GM21390 (cell line): ENCODE measurements around the gene NEGR1.

ENCODE experiments used
- ATAC-seq: cut with Tn5 transposase; IDR thresholded peaks from one replicate; pipeline ENCODE4 v1.9.1; 2021; ENCODE audit not compliant: unreplicated experiment

Gene NEGR1

DNA sequence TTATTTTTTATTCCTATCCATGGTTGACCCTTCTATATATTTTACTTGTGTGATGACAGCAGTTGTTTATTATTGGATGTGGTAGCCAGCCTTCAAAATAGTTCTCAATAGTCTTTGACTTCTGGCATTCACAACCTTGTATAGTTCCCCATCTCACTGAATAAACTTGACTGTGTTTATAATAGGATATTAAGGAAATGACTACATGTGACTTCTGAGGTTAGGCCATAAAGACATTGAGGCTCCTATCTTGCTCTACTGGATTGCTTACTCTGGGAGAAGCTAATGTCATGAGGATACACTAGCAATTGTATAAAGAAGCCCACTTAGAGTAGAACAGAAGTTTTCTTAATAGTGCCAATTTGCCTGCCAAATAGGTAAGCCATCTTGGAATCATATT is 231.8 kb downstream of the NEGR1 start:
- ATAC-seq = no peak

- peak; percentile 75 for ATAC-seq
Measured at GRCh38 chr1:72037745-72038343, 244.5 kb downstream of the NEGR1 start.

GRCh38 chr1:72034827-72035226 is 247.5 kb downstream of the NEGR1 start:
- ATAC-seq = no peak

GRCh38 chr1:72023063-72023930 is 259.0 kb downstream of the NEGR1 start:
- no peak for ATAC-seq

DNA sequence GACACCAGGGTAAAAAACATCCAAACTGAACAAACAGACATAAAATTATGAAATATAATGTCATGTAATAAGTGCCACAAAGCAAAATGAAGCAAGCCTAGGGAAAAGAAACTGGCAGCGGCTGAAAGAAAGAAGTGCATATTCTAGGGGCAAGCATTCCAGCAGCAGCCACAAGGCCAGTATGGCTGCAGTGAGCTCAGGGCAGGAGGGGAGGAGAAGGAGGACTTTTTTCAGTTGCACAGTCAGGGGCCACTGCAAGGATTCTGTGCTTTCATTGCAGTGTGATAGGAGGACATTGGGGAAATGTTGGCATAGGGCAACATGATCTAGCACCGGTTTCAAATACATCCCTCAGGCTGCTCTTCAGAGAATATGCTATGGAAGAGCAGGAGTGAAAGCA is 263.8 kb downstream of the NEGR1 start:
- no peak for ATAC-seq

- ATAC-seq = no peak
Measured at GRCh38 chr1:72015006-72015405, 267.3 kb downstream of the NEGR1 start.

DNA sequence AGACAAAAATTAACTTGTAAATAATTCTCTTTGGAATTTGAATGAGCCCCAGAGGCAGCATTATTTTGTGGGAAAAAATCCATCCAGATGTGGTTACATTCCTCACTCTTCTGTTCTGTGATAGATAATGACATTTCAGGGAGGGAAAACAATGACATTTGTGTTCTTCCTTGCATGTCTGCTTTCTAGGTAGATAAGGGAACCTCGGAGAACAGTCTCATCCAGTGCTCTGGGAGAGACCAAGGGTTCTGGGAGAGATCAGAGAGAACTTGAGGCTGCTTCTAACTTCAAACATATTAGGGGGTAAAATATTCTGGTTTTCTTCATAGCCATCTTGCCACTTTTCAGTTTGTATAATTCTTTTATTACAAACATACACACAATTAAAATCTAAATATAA is 269.2 kb downstream of the NEGR1 start:
- no peak for ATAC-seq

- no peak for ATAC-seq
Measured at GRCh38 chr1:72011721-72012120, 270.6 kb downstream of the NEGR1 start.

GRCh38 chr1:72010094-72010431 is 272.3 kb downstream of the NEGR1 start:
- ATAC-seq = no peak

GRCh38 chr1:72009173-72010093 is 272.9 kb downstream of the NEGR1 start:
- ATAC-seq = no peak

- ATAC-seq = no peak
Measured at GRCh38 chr1:72007312-72007711, 275.0 kb downstream of the NEGR1 start.

- no peak for ATAC-seq
Measured at GRCh38 chr1:72006092-72006491, 276.2 kb downstream of the NEGR1 start.

DNA sequence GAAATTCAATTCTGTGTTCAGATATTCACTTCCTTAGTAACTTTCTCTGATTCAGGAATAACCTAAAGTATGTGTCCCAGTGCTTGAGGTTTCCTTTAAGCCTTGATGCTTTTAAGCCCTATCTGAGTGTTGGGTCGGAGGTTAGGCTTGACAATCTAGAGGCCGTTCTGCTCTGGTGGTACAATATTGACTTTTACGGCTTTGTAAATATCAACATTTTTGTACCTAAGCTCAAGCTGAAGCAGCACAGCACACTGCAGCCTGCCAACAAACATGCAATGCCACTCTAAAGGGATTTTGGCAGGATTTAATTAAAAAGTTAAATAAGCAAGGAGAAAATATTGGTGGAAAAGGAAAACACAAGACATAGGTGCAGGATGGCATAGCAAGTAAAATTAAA is 279.2 kb downstream of the NEGR1 start:
- no peak for ATAC-seq

DNA sequence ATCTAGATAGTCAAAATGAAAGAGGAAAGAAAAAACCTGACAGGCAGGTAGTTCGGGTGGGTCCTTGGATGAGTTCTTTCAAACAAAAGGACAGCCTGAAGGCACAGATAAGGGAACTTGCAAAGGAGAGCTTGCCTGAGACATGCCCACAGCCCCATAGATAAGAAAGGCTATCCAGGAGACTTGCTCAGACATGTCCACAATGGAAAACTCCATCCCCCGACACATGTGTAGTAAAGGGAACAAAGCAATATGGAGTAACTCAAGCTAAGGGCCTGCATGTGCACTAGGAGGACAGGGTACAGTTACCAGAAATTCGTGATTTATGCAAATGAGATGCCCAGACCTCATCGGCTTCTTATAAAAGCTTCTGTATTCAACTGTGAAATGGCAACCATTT is 281.5 kb downstream of the NEGR1 start:
- ATAC-seq = no peak

GRCh38 chr1:71994646-71995045 is 287.7 kb downstream of the NEGR1 start:
- ATAC-seq = no peak

DNA sequence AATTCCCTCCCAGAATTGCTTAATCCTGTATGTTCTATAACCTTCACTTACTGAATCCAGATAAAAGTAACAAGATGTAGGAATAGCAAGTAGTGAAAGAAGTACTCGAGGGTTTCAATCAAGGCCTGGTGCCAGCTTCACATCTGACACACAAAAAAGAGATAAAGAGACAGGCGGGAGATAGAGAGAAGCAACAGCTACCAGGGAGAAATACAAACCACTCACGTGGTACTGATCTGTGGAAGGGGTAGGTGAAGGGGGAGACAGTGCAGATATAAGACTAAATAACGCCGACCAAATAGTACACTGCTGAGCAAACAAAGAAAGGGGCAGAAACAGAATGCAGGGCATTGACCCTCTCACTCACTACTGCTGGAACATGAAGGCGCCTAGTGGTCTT is 295.2 kb downstream of the NEGR1 start:
- no peak for ATAC-seq

DNA sequence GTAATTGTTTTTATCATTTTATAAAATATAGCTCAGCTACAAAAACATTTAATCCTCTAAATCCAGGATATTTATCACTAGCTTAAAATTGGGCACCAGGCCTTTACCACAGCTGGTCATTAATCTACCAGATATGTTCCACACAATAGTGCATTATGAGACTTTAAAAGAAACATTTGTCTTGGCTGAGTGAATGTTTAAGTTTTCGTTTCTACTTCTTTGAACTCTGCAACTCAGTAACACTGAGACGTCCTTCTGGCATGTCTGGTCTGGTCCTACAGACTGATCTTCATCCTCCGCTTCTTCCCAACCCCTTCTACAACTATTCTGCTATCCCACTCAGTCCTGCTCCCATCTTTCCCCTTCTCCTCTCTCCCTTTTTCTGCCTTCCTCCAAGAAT is 296.2 kb downstream of the NEGR1 start:
- no peak for ATAC-seq

- no peak for ATAC-seq
Measured at GRCh38 chr1:71980556-71980955, 301.8 kb downstream of the NEGR1 start.

GRCh38 chr1:71979882-71980281 is 302.5 kb downstream of the NEGR1 start:
- ATAC-seq = no peak

DNA sequence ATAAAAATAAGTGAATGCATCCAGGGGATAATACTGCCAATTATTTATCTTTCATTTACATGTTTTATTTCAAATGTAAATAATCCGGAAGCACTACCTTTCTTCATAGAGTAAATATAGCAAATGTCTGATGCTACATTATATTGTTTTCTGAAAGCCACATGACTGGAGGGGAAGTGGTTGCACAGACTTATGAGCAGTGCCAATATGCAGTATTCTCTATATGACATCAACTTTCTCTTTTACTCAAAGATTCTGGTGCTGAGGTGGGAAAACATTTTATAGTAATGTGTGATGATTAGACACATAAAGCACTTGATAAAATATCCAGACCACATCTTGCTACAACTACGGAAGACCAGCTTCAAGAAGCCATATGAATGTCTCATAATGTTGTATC is 314.7 kb downstream of the NEGR1 start:
- ATAC-seq = peak; percentile 77

DNA sequence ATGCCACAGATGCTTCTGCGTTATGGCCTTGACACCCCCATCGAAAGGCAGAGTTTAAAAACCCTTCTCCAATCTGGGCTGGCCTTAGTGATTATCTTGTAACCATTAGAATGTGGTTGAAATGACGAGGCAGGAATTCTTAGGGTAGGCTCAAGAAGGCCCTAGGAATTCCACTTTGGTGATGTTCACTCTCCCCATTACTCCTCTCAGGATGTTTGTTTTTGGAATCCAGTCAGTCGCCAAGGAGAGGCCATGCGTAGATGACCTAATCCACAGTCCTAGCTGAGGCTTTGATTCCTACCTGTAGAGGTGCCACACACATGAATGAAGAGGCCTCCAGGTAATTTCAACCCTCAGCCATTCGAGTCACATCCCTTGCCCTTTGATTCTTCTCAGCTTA is 318.2 kb downstream of the NEGR1 start:
- ATAC-seq = no peak
